HL-60/S4 treated with retinoic acid at 250 ng/mL for 4 days and 3 days (cell line): ENCODE data around the gene SDR42E2.
"Not testable (repeated sequence)": the region's sequence is repeated elsewhere in the genome, so short reads cannot be mapped to it uniquely, and the experiment has no call there.

ENCODE experiments used
- in situ Hi-C: fragments of 300-500 bp; cut with MboI; formaldehyde crosslinking; loops from 2 replicates; pipeline ENCODE4 v1.7.0; 2022; ENCODE audit warnings: low sequenced_read_pairs

The SDR42E2 gene

GRCh38 chr16:22161401-22161800, 905 bp upstream of the SDR42E2 start:
- in situ Hi-C loops = no loop called here

- in situ Hi-C loops = no loop called here
Observed at GRCh38 chr16:22162656-22163009, 327 bp downstream of the SDR42E2 start.

- in situ Hi-C loops = no loop called here
Observed at GRCh38 chr16:22163806-22164205, 1.5 kb downstream of the SDR42E2 start.

GRCh38 chr16:22164482-22164881, 2.2 kb downstream of the SDR42E2 start:
- in situ Hi-C loops = no loop called here

- in situ Hi-C loops = no loop called here
Observed at GRCh38 chr16:22165508-22166285, 3.4 kb downstream of the SDR42E2 start.

- in situ Hi-C loops = no loop called here
Observed at GRCh38 chr16:22171953-22172352, 9.6 kb downstream of the SDR42E2 start.

GRCh38 chr16:22172642-22173041, 10.3 kb downstream of the SDR42E2 start:
- in situ Hi-C loops = not testable (repeated sequence)

GRCh38 chr16:22174642-22175041, 12.3 kb downstream of the SDR42E2 start:
- in situ Hi-C loops = no loop called here

GRCh38 chr16:22177968-22178930, 15.9 kb downstream of the SDR42E2 start:
- in situ Hi-C loops = no loop called here

GRCh38 chr16:22181426-22181825, 19.1 kb downstream of the SDR42E2 start:
- in situ Hi-C loops = no loop called here

- in situ Hi-C loops = no loop called here
Observed at GRCh38 chr16:22181843-22182242, 19.5 kb downstream of the SDR42E2 start.

- in situ Hi-C loops = no loop called here
Observed at GRCh38 chr16:22183335-22183734, 21.0 kb downstream of the SDR42E2 start.

GRCh38 chr16:22183901-22184614, 21.8 kb downstream of the SDR42E2 start:
- in situ Hi-C loops = no loop called here

GRCh38 chr16:22184615-22184968, 22.3 kb downstream of the SDR42E2 start:
- in situ Hi-C loops = no loop called here

- in situ Hi-C loops = no loop called here
Observed at GRCh38 chr16:22186517-22186916, 24.2 kb downstream of the SDR42E2 start.

- in situ Hi-C loops = no loop called here
Observed at GRCh38 chr16:22188267-22188594, 25.9 kb downstream of the SDR42E2 start.

GRCh38 chr16:22188595-22189442, 26.5 kb downstream of the SDR42E2 start:
- in situ Hi-C loops = no loop called here

GRCh38 chr16:22189473-22190080, 27.3 kb downstream of the SDR42E2 start:
- in situ Hi-C loops = no loop called here

- in situ Hi-C loops = no loop called here
Observed at GRCh38 chr16:22190081-22190775, 27.9 kb downstream of the SDR42E2 start.
